ENCODE measurements around the gene NEUROG2. TPM values are rescaled to one million over a fixed set of nuclear protein-coding genes. Genes with fewer than 3 reads are reported as not detected.

The NEUROG2 gene
- total and polyA plus RNA-seq, 2 of the 8 experiments (the other 6 are each of a cell fraction or from before 2014, with no cell fraction given), result 0.03 TPM; not detected in 1

- Histone ChIP-seq H2BK12ac (ENCODE audit: low read depth, low read length) (no peak overlapping the region), H3K4me3 (ENCODE audit: extremely low read depth in 1 of 4, insufficient read depth in 2 of 4, low read depth in 3 of 4, low read length in 4 of 4) (peak overlapping the region in 2 of 4 experiments; percentile 20 to 59; a peak in 4 of 8 replicates), H3K27ac (ENCODE audit: low read depth, low read length) (no peak overlapping the region), H3K4me2 (ENCODE audit: insufficient read depth in 1 of 2, low read depth in 2 of 2, low read length in 2 of 2) (peak overlapping the region; percentile 90 to 96), H4K8ac (ENCODE audit: extremely low read depth, insufficient read depth, low read length) (no peak overlapping the region), H3K4me1 (replicated peaks in 1 of 4; ENCODE audit: control insufficient read depth in 3 of 4, insufficient read depth in 4 of 4, low read length in 3 of 4) (peaks cover 10 to 33% (median 21%) of the 10 kb centered on the region in 4 experiments), H3K18ac (ENCODE audit: extremely low read depth, low read length) (no peak overlapping the region), H3K27me3 (replicated peaks in 1 of 4; ENCODE audit: control insufficient read depth in 3 of 4, extremely low read depth in 1 of 4, insufficient read depth in 3 of 4, low read length in 3 of 4) (peaks cover 87 to 100% (median 95%) of the 10 kb centered on the region in 4 experiments), H3K9ac (replicated peaks in 1 of 4; ENCODE audit: extremely low read depth in 1 of 4, low read depth in 3 of 4, low read length in 3 of 4) (no peak overlapping the region), H3K79me1 (ENCODE audit: low read depth, low read length) (no peaks in the 10 kb centered on the region), H2BK120ac (replicated peaks; ENCODE audit: low read depth, low read length) (no peak overlapping the region), H2BK20ac (ENCODE audit: low read length) (no peak overlapping the region), H3K14ac (ENCODE audit: insufficient read length) (no peak overlapping the region), H2AFZ (ENCODE audit: low read length) (no peak overlapping the region), H2BK15ac (ENCODE audit: low read length) (no peak overlapping the region), H2AK5ac (ENCODE audit: low read depth, low read length) (no peak overlapping the region), H4K20me1 (replicated peaks in 1 of 2; ENCODE audit: control insufficient read depth in 1 of 2, insufficient read depth in 2 of 2, low read length in 2 of 2) (peaks cover 7 to 32% of the 10 kb centered on the region in 2 experiments), H4K5ac (ENCODE audit: insufficient read length, low read depth, low read length) (no peak overlapping the region), H3K36me3 (ENCODE audit: control insufficient read depth in 2 of 4, insufficient read depth in 4 of 4, low read length in 3 of 4) (peaks cover 0 to 4% (median 0%) of the 10 kb centered on the region in 4 experiments; a peak in 1 of 8 replicates), H3K79me2 (ENCODE audit: control insufficient read depth in 1 of 2, insufficient read depth in 2 of 2, low read length in 2 of 2) (no peaks in the 10 kb centered on the region), H3K23me2 (ENCODE audit: low read depth, low read length) (peaks cover 18% of the 10 kb centered on the region; the same call in 1 of the 2 replicates), H3K9me3 (ENCODE audit: insufficient read depth in 2 of 2, low read depth in 1 of 2, low read length in 1 of 2) (no peaks in the 10 kb centered on the region), H3K4ac (replicated peaks; ENCODE audit: insufficient read length, low read depth, low read length) (no peak overlapping the region), H3K23ac (ENCODE audit: insufficient read length) (no peak overlapping the region), H3K56ac (replicated peaks; ENCODE audit: insufficient read length, low read depth, low read length) (no peak overlapping the region), H2BK5ac (ENCODE audit: low read depth, low read length) (no peak overlapping the region), H4K91ac (replicated peaks; ENCODE audit: insufficient read length, low read length) (no peak overlapping the region)
- DNase-seq (ENCODE audit: low read depth in 1 of 2, low spot score in 2 of 2), result peak in 1 of 2 experiments; percentile 48
- POLR2A ChIA-PET (ENCODE audit: partially characterized antibody), result interaction anchor here (1.4 kb wide), 1 partner anchor 9 kb away, joined by 4 read pairs; no protein-coding TSS in a partner anchor
- peak; percentile 32 for FAIRE-seq
- WGBS, 2 experiments (ENCODE audit: extremely low coverage in 1 of 2, insufficient coverage in 1 of 2, insufficient read length in 1 of 2, insufficient replicate concordance in 2 of 2, low coverage in 1 of 2, low lambda C conversion rate in 2 of 2, missing lambda C conversion rate in 1 of 2), result 1% methylated on average over 14 of the region's 15 CpGs; no CpG with 5 or more reads in 1 of the 2 experiments
- CTCF ChIA-PET (ENCODE audit: partially characterized antibody), result interaction anchor here (0.6 to 4.1 kb wide), 6 partner anchors 9 to 186 kb away, joined by 3 to 24 read pairs (median 4); no protein-coding TSS in a partner anchor
- TF ChIP-seq ATF2 (IDR thresholded peaks at IDR 0.05; ENCODE audit: low read length) (no peak), MAX (IDR thresholded peaks at IDR 0.05) (no peak), SUZ12 (IDR thresholded peaks at IDR 0.05; ENCODE audit: low read length) (peak; percentile 61; the same call in 1 of the 2 replicates), MAFK (IDR thresholded peaks at IDR 0.05; ENCODE audit: low read depth, low read length) (no peak), ASH2L (IDR thresholded peaks at IDR 0.05; ENCODE audit: low read length) (peak; percentile 13), RNF2 (IDR thresholded peaks at IDR 0.05; ENCODE audit: borderline replicate concordance, low read depth, low read length, missing control alignments, poor library complexity, severe bottlenecking) (peak; percentile 81), YY1 (IDR thresholded peaks at IDR 0.05; ENCODE audit: low read depth, low read length) (no peak), CHD2 (IDR thresholded peaks at IDR 0.05; ENCODE audit: low read length) (no peak), TCF12 (IDR thresholded peaks at IDR 0.05; ENCODE audit: low read depth, low read length) (0 out of 2 replicates have a peak, but pooled peaks have one; percentile 46)
Observed at GRCh38 chr4:112513971-112514646, 1.9 kb downstream of the NEUROG2 start.

Data from H1 (cell line).